ENCODE measurements around the gene MAST1. TPM values are rescaled to one million over a fixed set of nuclear protein-coding genes. Genes with fewer than 3 reads are reported as not detected.

Gene MAST1
- total RNA-seq, 1 donor from 2014 or later = 2.4 TPM

GRCh38 chr19:12865746-12866415 lies 27.6 kb downstream of the MAST1 start:
- peaks cover 4% of the 10 kb centered on the region for H3K27me3 Mint-ChIP-seq
- no peaks in the 10 kb centered on the region for H3K36me3 Mint-ChIP-seq (ENCODE audit: low read depth)
- H3K4me3 Mint-ChIP-seq = no peak overlapping the region
- intact Hi-C loops (cut with micrococcal nuclease) = no loop called here
- no peaks in the 10 kb centered on the region for H3K9me3 Mint-ChIP-seq
- DNase-seq = no peak
- H3K27ac Mint-ChIP-seq = no peak overlapping the region
- H3K4me1 Mint-ChIP-seq = peaks cover 7% of the 10 kb centered on the region

DNA sequence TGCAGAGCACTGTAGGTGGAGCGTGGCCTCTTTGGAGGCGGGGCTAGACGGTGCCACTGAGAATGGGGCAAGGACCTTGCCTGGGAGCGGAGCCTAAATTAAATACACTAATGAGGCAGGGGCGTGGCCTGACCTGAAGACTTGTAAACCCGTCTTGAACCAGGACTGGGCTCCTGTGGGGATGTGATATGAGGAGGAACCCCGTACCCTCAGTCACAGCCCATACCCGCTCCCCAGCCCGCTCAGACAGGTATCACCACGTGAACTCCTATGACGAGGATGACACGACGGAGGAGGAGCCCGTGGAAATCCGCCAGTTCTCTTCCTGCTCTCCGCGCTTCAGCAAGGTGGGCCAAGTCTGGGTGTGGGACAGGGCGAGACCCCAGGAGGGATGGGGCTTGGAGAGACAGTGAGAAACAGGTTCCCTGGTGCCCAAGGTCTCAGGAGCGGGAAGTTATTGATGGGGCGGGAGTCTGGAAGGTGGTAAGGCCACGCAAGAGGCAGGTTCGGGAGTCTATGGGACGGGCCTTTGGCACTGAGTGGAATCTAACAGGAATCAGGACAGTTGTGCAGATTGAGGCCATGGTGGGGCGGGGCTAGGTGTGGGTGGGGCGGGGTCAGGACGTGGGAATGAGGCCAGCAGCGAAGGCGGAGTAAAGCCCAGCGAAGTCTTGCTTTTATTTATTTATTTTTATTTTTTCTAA lies 28.3 kb downstream of the MAST1 start:
- H3K9me3 Mint-ChIP-seq = no peaks in the 10 kb centered on the region
- H3K36me3 Mint-ChIP-seq (ENCODE audit: low read depth) = no peaks in the 10 kb centered on the region
- H3K27me3 Mint-ChIP-seq = peaks cover 2% of the 10 kb centered on the region
- peaks cover 7% of the 10 kb centered on the region for H3K4me1 Mint-ChIP-seq
- intact Hi-C loops (cut with micrococcal nuclease) = no loop called here
- peak overlapping the region; percentile 77 for H3K4me3 Mint-ChIP-seq
- DNase-seq = no peak
- H3K27ac Mint-ChIP-seq = no peak overlapping the region

DNA sequence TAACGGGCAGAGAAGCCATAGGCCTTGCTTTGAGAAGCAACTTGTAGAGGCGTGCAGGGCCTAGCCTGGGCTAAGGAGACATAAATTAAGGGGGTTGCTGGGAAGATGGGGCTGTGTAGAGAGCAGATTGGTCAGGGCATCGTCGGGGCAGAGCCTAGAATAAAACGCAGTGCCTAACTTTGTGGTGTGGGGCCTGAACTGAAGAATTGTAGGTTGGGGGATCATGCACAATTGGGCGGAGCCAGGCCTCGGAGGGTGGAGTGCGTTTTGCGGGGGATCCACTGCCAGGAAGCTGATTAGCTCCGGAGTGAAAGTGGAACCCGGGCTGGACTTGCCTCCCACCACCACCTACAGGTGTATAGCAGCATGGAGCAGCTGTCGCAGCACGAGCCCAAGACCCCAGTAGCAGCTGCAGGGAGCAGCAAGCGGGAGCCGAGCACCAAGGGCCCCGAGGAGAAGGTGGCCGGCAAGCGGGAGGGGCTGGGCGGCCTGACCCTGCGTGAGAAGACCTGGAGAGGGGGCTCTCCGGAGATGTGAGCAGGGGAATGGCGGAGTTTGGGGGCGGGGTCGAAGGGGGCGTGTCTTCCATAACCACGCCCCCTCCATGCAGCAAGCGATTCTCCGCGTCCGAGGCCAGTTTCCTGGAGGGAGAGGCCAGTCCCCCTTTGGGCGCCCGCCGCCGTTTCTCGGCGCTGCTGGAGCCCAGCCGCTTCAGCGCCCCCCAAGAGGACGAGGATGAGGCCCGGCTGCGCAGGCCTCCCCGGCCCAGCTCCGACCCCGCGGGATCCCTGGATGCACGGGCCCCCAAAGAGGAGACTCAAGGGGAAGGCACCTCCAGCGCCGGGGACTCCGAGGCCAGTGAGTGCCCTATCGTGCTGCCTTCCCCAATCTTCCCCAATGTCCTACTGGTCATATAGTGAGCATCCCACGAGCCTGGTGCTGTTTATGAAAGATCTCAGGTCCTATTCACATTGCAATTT lies 29.1 kb downstream of the MAST1 start:
- H3K36me3 Mint-ChIP-seq (ENCODE audit: low read depth) = peaks cover 5% of the 10 kb centered on the region
- peaks cover 2% of the 10 kb centered on the region for H3K27me3 Mint-ChIP-seq
- intact Hi-C loops (cut with micrococcal nuclease) = no loop called here
- H3K4me1 Mint-ChIP-seq = peaks cover 8% of the 10 kb centered on the region
- peak overlapping the region; percentile 16 for H3K27ac Mint-ChIP-seq
- H3K9me3 Mint-ChIP-seq = no peaks in the 10 kb centered on the region
- DNase-seq = peak; percentile 93
- H3K4me3 Mint-ChIP-seq = peak overlapping the region; percentile 77

GRCh38 chr19:12868540-12869112 lies 30.3 kb downstream of the MAST1 start:
- Mint-ChIP-seq H3K36me3 (ENCODE audit: low read depth) (peaks cover 13% of the 10 kb centered on the region), H3K4me3 (no peak overlapping the region), H3K9me3 (peaks cover 3% of the 10 kb centered on the region), H3K27me3 (no peaks in the 10 kb centered on the region), H3K27ac (no peak overlapping the region), H3K4me1 (peaks cover 11% of the 10 kb centered on the region)
- intact Hi-C loops (cut with micrococcal nuclease) = no loop called here
- DNase-seq = peak; percentile 67

GRCh38 chr19:12871681-12872080 lies 33.4 kb downstream of the MAST1 start:
- H3K27ac Mint-ChIP-seq = no peak overlapping the region
- intact Hi-C loops (cut with micrococcal nuclease) = no loop called here
- H3K36me3 Mint-ChIP-seq (ENCODE audit: low read depth) = peaks cover 24% of the 10 kb centered on the region
- H3K4me1 Mint-ChIP-seq = peaks cover 9% of the 10 kb centered on the region
- peaks cover 3% of the 10 kb centered on the region for H3K9me3 Mint-ChIP-seq
- H3K27me3 Mint-ChIP-seq = no peaks in the 10 kb centered on the region
- no peak for DNase-seq
- H3K4me3 Mint-ChIP-seq = no peak overlapping the region

DNA sequence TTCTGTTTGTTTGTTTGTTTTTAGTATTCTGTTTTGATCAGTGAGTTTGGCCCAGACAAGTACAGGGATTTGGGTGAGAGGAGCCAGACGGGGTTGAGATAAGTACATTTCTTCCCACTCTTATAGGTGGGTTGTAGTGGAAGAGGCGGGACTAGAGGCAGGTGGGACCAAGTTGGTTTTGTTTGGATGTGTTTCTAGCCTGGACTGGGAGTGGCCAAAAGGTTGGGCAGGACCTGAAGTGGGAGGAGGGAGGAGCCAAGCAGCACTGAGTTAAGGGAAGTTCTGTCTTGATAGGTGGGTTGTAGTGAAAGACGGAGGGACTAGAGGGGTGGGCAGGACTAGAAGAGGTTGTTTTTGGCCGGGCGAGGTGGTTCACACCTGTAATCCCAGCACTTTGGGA lies 33.9 kb downstream of the MAST1 start:
- intact Hi-C loops (cut with micrococcal nuclease) = no loop called here
- peak overlapping the region; percentile 9 for H3K27ac Mint-ChIP-seq
- H3K9me3 Mint-ChIP-seq = peaks cover 3% of the 10 kb centered on the region
- peaks cover 25% of the 10 kb centered on the region for H3K36me3 Mint-ChIP-seq (ENCODE audit: low read depth)
- no peaks in the 10 kb centered on the region for H3K27me3 Mint-ChIP-seq
- peaks cover 5% of the 10 kb centered on the region for H3K4me1 Mint-ChIP-seq
- no peak for DNase-seq
- no peak overlapping the region for H3K4me3 Mint-ChIP-seq

DNA sequence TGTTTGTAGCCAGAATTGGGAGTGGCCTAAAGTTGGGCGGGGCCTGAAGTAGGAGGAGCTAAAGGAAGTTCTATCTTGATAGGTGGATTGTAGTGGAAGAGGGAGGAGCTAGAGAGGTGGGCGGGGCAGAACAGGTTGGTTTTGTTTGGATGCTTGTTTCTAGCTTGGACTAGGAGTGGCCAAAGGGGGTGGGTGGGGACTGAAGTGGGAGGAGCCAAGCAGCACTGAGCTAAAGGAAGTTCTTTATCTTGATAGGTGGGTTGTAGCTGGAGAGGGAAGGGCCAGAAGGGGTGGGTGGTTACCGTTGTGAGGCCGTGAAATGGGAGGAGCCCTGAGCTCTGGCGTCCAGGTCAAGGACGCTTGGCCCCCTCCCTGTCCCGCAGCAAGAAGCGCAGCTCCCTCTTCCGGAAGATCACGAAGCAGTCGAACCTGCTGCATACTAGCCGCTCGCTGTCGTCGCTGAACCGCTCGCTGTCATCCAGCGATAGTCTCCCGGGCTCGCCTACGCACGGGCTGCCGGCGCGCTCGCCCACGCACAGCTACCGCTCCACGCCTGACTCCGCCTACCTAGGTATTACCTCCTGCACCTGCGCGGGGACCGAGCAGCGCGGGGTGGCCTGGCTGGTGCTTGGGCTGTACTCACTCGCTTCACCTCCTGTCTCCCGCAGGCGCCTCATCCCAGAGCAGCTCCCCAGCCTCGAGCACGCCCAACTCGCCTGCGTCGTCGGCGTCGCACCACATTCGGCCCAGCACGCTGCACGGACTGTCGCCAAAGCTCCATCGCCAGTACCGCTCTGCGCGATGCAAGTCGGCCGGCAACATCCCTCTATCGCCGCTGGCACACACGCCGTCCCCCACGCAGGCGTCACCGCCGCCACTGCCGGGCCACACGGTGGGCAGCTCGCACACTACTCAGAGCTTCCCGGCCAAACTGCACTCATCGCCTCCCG lies 34.9 kb downstream of the MAST1 start:
- Mint-ChIP-seq H3K27me3 (no peaks in the 10 kb centered on the region), H3K4me3 (peak overlapping the region; percentile 44), H3K4me1 (peaks cover 4% of the 10 kb centered on the region), H3K27ac (peak overlapping the region; percentile 21), H3K9me3 (peaks cover 3% of the 10 kb centered on the region), H3K36me3 (ENCODE audit: low read depth) (peaks cover 30% of the 10 kb centered on the region)
- intact Hi-C loops (cut with micrococcal nuclease) = no loop called here
- DNase-seq = peak; percentile 90

GRCh38 chr19:12873891-12874745 lies 35.8 kb downstream of the MAST1 start:
- Mint-ChIP-seq H3K27ac (no peak overlapping the region), H3K36me3 (ENCODE audit: low read depth) (peaks cover 34% of the 10 kb centered on the region), H3K4me3 (no peak overlapping the region), H3K27me3 (no peaks in the 10 kb centered on the region), H3K4me1 (peaks cover 4% of the 10 kb centered on the region), H3K9me3 (peaks cover 3% of the 10 kb centered on the region)
- intact Hi-C loops (cut with micrococcal nuclease) = no loop called here
- DNase-seq = no peak

- H3K9me3 Mint-ChIP-seq = peaks cover 3% of the 10 kb centered on the region
- no peak overlapping the region for H3K4me3 Mint-ChIP-seq
- no peaks in the 10 kb centered on the region for H3K27me3 Mint-ChIP-seq
- no peak for DNase-seq
- H3K27ac Mint-ChIP-seq = no peak overlapping the region
- peaks cover 8% of the 10 kb centered on the region for H3K4me1 Mint-ChIP-seq
- intact Hi-C loops (cut with micrococcal nuclease) = no loop called here
- peaks cover 34% of the 10 kb centered on the region for H3K36me3 Mint-ChIP-seq (ENCODE audit: low read depth)
Measured at GRCh38 chr19:12875086-12875485, 36.8 kb downstream of the MAST1 start.

DNA sequence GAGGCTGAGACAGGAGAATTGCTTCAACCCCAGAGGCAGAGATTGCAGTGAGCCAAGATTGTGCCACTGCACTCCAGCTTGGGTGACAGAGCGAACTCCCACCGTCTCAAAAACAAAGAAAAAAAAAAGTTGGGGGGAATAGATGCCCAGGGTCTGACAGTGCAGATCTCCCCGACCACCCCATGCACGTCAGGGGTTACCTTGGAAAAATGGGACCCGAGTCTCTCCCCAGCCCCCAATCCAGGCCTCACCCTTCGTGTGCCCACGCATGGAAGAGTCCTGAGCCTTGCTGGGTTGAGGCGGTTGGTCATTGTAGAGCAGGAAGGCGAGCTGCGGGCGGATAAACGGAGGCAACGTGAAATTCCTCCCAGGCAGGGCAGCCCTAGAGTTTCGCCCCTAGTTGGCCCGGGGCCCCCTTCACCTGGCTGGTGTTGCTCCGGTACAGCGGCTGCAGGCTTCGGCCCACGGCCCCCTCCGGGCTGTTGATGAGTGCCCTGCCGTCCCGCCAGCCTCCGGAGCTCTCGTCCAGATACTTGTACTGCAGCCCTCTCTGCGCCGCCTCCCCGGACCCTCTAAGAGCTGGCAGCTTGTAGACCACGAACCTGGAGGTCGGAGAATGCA lies 42.3 kb downstream of the MAST1 start:
- no peaks in the 10 kb centered on the region for H3K9me3 Mint-ChIP-seq
- peak overlapping the region; percentile 85 for H3K4me3 Mint-ChIP-seq
- no peak for DNase-seq
- peak overlapping the region; percentile 84 for H3K27ac Mint-ChIP-seq
- intact Hi-C loops (cut with micrococcal nuclease) = loop anchor here (2.0 kb wide), 1 partner anchor 42 kb away; the partner anchor contains the start of gene MAST1
- no peaks in the 10 kb centered on the region for H3K27me3 Mint-ChIP-seq
- H3K4me1 Mint-ChIP-seq = peaks cover 18% of the 10 kb centered on the region
- peaks cover 17% of the 10 kb centered on the region for H3K36me3 Mint-ChIP-seq (ENCODE audit: low read depth)

- intact Hi-C loops (cut with micrococcal nuclease) = loop anchor here (2.0 kb wide), 1 partner anchor 42 kb away; the partner anchor contains the start of gene MAST1
- Mint-ChIP-seq H3K9me3 (no peaks in the 10 kb centered on the region), H3K27me3 (peaks cover 1% of the 10 kb centered on the region), H3K4me1 (peaks cover 20% of the 10 kb centered on the region), H3K36me3 (ENCODE audit: low read depth) (peaks cover 16% of the 10 kb centered on the region), H3K27ac (peak within 1 kb of the TSS; percentile 84), H3K4me3 (peak within 1 kb of the TSS; percentile 85)
- DNase-seq = peak; percentile 98
Measured at GRCh38 chr19:12881172-12881808, 43.0 kb downstream of the MAST1 start, which contains the start of gene DNASE2. DNASE2 (minus strand) TSS chr19:12881449; CDS start chr19:12881375, 74 bp downstream.
